Stimulated activated naive CD8-positive, alpha-beta T cell treated with anti-CD3 and anti-CD28 coated beads, Interleukin-15, Interleukin-2, amounts not matched to agents 100 U/mL and 50 U/mL, for 24 hours (primary cell): ENCODE measurements around the gene MS4A8.
"Not testable (repeated sequence)": the region's sequence is repeated elsewhere in the genome, so short reads cannot be mapped to it uniquely, and the experiment has no call there.

ENCODE experiments used
- ATAC-seq: fragments of 150-1000 bp; cut with Tn5 transposase; one replicate; pipeline ENCODE4 v1.10.0; 2021
- DNase-seq: peaks from one replicate; pipeline ENCODE4 v3.0.0; 2021

The MS4A8 gene, protein sequence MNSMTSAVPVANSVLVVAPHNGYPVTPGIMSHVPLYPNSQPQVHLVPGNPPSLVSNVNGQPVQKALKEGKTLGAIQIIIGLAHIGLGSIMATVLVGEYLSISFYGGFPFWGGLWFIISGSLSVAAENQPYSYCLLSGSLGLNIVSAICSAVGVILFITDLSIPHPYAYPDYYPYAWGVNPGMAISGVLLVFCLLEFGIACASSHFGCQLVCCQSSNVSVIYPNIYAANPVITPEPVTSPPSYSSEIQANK

GRCh38 chr11:60699284-60699691, at the start of gene MS4A8:
Gene MS4A8, plus strand, starts transcription at chr11:60699612. Its CDS starts 1,249 bp downstream, at chr11:60700861.
- no peak for DNase-seq
- no peak for ATAC-seq

DNA sequence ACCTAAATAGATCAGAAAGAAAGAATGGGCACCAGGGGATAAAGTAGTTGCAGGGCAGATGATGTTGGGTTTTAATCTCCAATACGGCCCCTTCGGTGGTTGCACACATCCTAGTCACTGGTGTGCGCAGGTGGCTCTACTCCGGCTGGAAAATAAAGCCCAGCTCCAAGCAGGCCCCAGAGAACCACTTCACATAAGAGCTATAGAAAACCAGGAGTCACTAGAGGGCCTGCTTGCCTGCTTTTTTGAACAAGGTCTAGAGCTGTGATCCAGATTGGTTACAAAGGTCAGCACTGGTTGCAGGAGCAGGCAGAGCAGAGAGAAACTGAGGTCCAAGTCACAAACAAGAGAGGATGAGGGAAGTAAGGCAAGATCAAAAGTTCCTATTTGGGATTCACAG, 41.5 kb upstream of the MS4A8 start:
- DNase-seq (no peak), ATAC-seq (no peak)

DNA sequence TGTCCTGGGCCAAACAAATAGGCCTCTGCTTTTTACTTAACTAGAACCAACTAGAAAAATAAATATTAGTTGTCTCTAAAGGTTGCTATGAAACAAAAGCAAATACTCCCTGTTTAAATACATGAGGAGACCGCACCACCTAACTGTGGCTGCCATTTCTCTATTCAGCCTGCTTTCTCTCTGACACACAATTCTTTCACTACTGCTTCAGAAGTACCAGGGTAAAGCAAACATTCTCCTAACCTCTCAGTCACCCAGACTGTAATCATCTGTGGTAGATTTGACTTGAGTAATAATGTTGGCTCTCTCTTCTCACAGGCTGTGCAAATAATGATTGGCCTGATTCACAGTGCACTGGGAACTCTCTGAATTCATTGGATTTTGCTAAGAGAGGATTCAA, 41.0 kb upstream of the MS4A8 start:
- no peak for ATAC-seq

GRCh38 chr11:60672255-60672654, 27.2 kb upstream of the MS4A8 start:
- no peak for ATAC-seq
- no peak for DNase-seq

More for the DNA sequence above, 41.0 kb upstream of the MS4A8 start:
- DNase-seq = no peak

DNA sequence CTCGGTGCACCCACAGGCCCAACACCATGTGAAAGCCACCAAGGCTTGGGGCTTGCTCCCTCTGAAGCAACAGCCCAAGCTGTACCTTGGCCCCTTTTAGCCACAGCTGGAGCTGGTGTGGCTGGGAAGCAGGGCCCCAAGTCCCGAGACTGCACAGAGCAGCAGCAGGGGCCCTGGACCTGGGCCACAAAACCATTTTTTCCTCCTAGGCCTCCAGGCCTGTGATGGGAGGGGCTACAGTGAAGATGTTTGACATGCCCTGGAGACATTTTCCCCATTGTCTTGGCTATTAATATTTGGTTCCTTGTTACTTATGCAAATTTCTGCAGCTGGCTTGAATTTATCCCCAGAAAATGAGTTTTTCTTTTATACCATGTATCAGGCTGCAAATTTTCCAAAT, 21.2 kb upstream of the MS4A8 start:
- not testable (repeated sequence) for DNase-seq, ATAC-seq

GRCh38 chr11:60679879-60680278, 19.5 kb upstream of the MS4A8 start:
- no peak for DNase-seq
- no peak for ATAC-seq

DNA sequence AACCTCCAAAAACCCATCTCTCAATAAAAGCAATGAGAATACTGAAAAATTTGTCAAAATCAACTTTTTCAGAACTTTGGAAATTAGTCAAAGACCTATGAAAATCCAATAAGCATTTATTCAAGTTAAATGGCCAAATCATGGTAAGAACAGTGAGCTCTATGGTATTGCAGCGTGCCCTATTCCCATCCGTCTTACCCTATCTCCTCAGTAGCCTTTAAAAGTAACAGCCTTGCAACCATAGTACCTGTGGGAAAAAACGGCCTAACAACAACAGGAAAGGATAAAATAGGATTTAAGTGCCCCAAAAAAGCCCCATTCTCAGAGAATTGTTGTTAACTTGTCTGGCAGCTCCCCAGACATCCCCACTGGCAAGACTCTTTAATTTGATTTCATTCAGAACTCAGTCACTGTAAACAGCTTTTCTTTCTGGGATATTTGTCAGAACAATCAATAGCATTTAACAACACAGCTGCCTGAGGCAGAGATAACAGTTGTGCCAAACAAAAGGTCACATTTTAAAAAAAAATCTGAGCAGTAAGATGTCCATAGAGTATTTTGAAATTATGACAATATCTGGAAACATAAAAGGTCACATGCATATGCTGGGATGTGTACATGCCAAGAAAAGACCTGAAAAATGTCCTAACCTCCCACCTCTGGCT, 18.8 kb upstream of the MS4A8 start:
- DNase-seq (no peak), ATAC-seq (no peak)

GRCh38 chr11:60684541-60684848, 14.9 kb upstream of the MS4A8 start:
- DNase-seq, ATAC-seq: not testable (repeated sequence)

GRCh38 chr11:60691661-60692060, 7.8 kb upstream of the MS4A8 start:
- ATAC-seq = no peak
- no peak for DNase-seq

- DNase-seq (no peak), ATAC-seq (no peak)
Measured at GRCh38 chr11:60699936-60700335, 524 bp downstream of the MS4A8 start.

GRCh38 chr11:60700689-60701468, 1.5 kb downstream of the MS4A8 start:
- DNase-seq = no peak

DNA sequence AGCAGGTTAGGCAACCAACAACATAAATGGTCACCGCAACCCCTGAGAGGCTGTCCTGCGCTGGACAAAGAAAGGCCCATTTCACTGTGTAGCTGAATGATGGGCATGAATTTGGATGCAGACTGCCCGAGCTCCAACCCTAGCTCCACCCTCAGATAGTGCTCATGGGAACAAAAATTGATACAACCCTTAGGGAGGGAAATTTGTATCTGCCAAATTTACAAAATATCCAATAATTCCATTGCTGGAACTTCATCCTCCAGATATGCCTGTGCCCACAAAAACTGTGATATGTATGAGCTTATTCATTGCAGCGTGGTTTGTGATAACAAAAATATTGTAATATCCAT, 2.0 kb downstream of the MS4A8 start:
- DNase-seq (no peak), ATAC-seq (no peak)

More at GRCh38 chr11:60700689-60701468, 1.5 kb downstream of the MS4A8 start:
- ATAC-seq = no peak

GRCh38 chr11:60703374-60703773, 4.0 kb downstream of the MS4A8 start:
- ATAC-seq = no peak
- no peak for DNase-seq

- no peak for ATAC-seq
Measured at GRCh38 chr11:60705895-60706294, 6.5 kb downstream of the MS4A8 start.

DNA sequence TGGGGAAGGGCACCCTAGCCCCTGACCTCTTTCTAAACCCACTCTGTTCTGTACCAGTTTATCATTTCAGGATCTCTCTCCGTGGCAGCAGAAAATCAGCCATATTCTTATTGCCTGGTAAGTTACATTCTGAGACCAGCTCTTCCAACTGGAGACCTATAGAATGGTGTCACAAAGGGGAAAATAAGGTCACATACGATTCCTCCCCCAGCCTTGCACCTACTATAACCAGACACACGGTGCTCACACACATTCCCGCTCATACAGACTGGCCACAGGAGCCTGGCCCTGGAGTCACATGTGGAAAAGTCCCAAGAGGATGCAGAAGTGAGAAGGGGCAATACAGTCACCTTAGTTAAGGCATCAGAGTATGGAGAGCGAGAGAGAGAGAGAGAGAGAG, 7.5 kb downstream of the MS4A8 start:
- ATAC-seq (no peak), DNase-seq (no peak)

More at GRCh38 chr11:60705895-60706294, 6.5 kb downstream of the MS4A8 start:
- no peak for DNase-seq

GRCh38 chr11:60710482-60710881, 11.1 kb downstream of the MS4A8 start:
- DNase-seq (no peak), ATAC-seq (no peak)

GRCh38 chr11:60711276-60711675, 11.9 kb downstream of the MS4A8 start:
- DNase-seq (no peak), ATAC-seq (no peak)

GRCh38 chr11:60713423-60713822, 14.0 kb downstream of the MS4A8 start:
- ATAC-seq, DNase-seq: not testable (repeated sequence)

- DNase-seq (no peak), ATAC-seq (no peak)
Measured at GRCh38 chr11:60717956-60718355, 18.5 kb downstream of the MS4A8 start.

DNA sequence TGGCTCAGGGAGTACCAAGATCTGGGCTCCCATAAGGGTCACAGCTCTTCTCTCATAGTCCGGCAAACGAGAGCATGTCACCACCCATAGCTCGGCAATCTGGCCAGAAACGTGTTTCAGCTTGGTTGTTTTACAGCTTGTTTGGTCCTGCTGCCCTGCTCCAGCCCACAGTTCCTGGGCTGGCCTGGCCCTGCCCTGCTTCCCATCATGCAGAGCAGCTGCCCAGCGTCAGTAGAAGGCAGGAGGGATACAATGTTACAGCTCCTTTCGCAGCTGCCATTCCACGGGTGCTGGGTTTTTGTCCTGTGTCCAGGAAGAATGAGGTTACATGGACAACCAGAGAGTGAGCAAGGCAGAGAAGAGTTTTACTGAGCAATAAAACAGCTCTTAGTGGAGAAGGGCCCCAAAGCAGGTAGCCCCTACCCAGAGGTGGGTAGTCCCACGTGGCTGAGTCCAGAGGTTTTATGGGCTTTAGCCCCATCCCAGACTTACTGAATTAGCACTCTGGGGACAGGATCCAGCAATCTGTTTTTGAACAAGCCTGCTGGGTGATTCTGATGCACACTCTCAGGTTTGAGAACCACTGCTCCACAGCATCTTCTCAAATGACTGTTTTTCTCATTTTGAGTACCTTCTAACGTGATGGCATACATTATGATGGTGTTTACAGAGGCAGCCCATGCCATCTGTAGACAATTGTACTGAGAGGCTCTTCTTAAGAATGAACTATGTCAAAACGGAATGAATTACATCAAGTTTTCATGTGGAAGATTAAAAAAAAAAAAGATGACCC, 19.3 kb downstream of the MS4A8 start:
- DNase-seq = no peak
- ATAC-seq = no peak

GRCh38 chr11:60719391-60719790, 20.0 kb downstream of the MS4A8 start:
- ATAC-seq (no peak), DNase-seq (no peak)

- no peak for ATAC-seq
- no peak for DNase-seq
Measured at GRCh38 chr11:60720460-60720859, 21.0 kb downstream of the MS4A8 start.

GRCh38 chr11:60724420-60724819, 25.0 kb downstream of the MS4A8 start, which contains the start of gene MS4A18:
Gene MS4A18, plus strand, starts transcription at chr11:60724720.
- no peak for ATAC-seq
- DNase-seq = no peak
